HG02870 (cell line): ENCODE measurements around the gene PMVK.
"Not testable (repeated sequence)": the region's sequence is repeated elsewhere in the genome, so short reads cannot be mapped to it uniquely, and the experiment has no call there.

Source experiments
- ATAC-seq: cut with Tn5 transposase; IDR thresholded peaks from one replicate; pipeline ENCODE4 v1.9.1; 2021; ENCODE audit warnings: mild to moderate bottlenecking, moderate library complexity; ENCODE audit not compliant: unreplicated experiment

The PMVK gene

DNA sequence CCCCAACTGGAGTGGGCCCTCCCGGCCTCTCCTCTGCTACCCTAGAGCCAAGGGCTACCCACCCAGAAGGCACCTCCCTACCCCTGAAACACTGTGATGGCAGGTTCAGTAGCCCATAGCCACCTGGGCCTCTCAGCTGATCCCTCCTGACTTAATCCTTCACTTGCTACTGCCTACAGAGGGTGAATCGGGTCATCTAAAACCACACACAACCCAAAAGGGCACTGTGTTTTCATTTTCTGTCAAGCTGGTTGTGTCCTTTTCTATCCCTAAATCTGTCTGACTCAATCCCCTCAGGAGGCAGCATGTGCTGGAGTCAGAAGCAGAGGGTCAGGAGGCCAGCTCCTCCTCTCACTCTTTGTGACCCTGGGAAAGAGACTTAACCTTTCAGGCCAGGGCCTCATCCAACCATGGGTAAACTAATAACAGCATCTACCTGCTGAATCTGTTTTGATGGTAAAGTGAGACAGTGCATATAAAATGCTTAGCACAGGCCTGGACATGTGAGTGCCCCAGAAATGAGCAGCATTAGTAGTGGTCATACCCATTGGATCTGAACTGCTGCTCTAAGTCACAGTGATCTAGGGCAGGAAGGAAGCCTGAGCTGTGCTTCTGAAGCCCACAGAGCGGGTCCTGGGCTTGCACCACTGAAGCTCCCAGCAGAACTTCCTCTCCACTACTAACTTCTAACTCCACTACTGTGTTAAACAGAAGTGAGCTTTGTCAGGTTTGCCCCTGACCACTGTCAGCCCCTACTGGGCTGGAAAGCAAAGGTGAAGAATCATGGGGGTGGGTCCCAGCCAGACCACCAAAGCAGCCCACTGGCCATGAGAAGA lies 11.0 kb downstream of the PMVK start:
- no peak for ATAC-seq

- ATAC-seq, result no peak
These were observed 12.8 kb downstream of the PMVK start for GRCh38 chr1:154923695-154924094.

DNA sequence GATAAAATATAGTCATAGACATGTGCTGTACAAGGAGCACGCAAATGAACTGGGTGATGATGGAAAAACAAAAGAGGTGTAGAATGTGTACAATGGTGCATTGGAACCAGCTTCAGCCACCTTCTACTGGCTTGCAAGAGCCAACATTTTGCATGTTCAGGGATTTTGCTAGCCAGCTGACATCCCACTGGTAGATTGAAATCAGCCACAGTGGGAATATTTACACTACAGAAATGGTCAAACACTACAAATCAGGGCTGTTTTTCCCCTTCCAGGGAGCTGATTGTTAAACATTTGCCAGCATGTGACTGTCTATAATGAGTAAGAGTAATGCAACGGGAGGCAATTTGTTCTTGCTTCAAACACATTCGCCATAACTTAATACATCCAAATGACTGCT lies 23.2 kb downstream of the PMVK start:
- no peak for ATAC-seq

DNA sequence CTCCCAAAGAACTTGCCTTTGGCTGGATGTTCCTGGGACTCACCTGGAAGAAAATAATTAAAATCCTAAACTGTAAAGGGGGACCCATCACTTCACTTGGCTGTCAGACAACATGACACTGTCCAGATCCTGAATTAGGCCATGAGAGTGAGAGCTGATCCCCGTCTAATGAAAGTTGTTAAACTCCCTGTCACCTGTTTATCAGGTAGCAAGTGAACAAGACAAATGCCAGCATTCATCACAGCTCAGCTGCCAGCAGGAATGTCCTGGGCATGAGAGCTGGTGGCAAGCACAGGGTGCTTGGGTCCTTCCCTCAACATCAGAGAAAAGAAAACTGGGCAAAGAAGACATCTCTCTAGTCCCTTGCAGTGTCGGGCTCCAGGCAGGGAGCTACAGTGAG lies 23.8 kb downstream of the PMVK start:
- ATAC-seq, result no peak

- no peak for ATAC-seq
These were observed 24.6 kb downstream of the PMVK start for GRCh38 chr1:154911691-154912550.

- no peak for ATAC-seq
These were observed 25.7 kb downstream of the PMVK start for GRCh38 chr1:154910851-154911250.

- no peak for ATAC-seq
These were observed 27.6 kb downstream of the PMVK start for GRCh38 chr1:154908937-154909336.

DNA sequence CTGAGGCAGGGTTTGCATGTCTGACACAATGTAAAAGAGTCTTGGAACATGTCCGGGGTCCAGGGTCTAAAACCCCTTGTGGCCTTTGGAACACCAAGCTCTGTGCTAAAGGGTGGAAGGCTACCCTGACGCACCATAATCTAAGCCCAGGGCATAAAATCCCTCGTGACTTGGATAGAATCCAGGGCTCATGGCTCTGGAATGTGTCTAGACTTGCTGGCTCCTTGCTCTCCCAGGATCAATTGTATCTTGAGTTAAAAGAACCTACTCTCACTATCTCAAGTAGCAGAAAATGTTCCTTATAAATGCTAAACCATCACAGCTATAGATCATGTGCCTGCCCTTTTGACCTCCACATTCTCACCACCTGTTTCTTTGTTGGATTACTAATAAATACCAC lies 28.4 kb downstream of the PMVK start:
- not testable (repeated sequence) for ATAC-seq

- no peak for ATAC-seq
These were observed 29.9 kb downstream of the PMVK start for GRCh38 chr1:154906621-154907081.

- ATAC-seq, result no peak
These were observed 33.5 kb downstream of the PMVK start for GRCh38 chr1:154902938-154903566.

DNA sequence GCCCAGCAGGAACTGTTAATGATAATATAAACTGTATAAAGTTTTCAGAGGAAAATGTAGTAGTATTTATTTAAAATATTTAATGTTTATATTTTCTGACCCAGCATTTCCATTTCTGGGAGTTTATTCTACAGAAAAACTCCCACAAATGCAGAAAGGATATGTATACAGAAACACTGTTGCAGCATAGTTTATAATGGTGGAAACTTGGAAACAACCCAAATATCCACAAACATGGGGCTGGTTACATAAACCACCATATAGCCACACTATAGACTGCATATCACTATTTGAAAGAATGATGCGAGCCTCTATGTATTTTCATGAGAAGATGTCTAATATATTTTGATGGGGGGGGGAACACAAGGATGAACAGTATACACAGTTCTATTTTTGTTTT lies 34.9 kb downstream of the PMVK start:
- ATAC-seq, result no peak

GRCh38 chr1:154899041-154899440 lies 37.5 kb downstream of the PMVK start:
- ATAC-seq, result no peak

DNA sequence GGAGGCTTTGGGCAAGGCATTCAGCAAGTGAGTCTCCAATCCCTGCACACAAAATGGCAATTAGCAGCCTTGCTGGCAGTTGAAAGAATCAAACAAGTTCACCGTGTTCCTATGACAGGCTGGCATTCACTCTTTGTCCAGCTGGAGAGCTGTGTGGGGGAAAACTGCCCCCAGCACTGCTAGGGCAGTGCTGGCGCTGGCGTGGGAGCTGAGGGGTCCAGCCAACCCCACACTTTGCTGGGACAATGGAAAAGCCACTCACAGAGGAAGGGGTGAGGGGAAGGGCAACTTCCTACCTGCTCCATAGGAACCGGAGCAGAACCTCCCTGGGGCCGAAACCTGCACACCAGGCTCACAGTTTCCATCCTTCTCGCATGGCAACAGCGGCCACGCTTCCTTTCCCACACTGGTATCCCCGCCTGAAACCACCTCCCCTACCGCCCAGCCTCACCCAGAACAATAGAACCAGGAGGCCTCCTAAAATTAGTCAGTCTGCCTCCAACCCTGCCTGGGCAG lies 39.7 kb downstream of the PMVK start:
- no peak for ATAC-seq

GRCh38 chr1:154895798-154896197 lies 40.7 kb downstream of the PMVK start:
- no peak for ATAC-seq

DNA sequence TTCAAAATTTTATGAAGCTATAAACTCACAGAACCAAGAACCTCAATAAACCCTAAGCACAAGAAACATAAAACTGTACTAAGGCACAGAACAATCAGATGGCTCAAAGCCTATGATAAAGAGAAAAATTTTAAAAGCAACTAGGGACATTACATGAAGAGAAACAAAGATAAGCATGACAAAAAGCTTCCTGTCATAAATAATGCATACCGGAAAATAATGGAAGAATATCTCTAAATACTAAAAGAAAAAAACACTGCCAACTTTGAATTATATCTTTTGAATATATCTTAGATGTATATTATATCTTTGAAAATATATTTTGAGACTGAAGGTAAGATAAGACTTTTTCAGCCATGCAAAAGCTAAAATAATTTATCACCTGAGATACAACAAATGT lies 45.1 kb downstream of the PMVK start:
- ATAC-seq, result no peak

GRCh38 chr1:154888757-154889156 lies 47.8 kb downstream of the PMVK start:
- ATAC-seq, result no peak

- no peak for ATAC-seq
These were observed 50.1 kb downstream of the PMVK start for GRCh38 chr1:154886281-154887015.

GRCh38 chr1:154884869-154885701 lies 51.4 kb downstream of the PMVK start:
- no peak for ATAC-seq
